T-helper 22 cell (primary cell): ENCODE measurements around the gene OTOG.

Source experiments
- DNase-seq: peaks from one replicate; pipeline ENCODE4 v3.0.0-alpha.2; 2020; ENCODE audit warnings: low read depth

The OTOG gene

GRCh38 chr11:17519061-17519885 lies 27.8 kb upstream of the OTOG start:
- DNase-seq: no peak

GRCh38 chr11:17521106-17521900 lies 25.8 kb upstream of the OTOG start:
- no peak for DNase-seq

- no peak for DNase-seq
These were observed 24.4 kb upstream of the OTOG start for GRCh38 chr11:17522655-17523054.

GRCh38 chr11:17524221-17524620 lies 22.8 kb upstream of the OTOG start:
- DNase-seq: no peak

GRCh38 chr11:17525570-17525969 lies 21.5 kb upstream of the OTOG start:
- no peak for DNase-seq

GRCh38 chr11:17526326-17526725 lies 20.7 kb upstream of the OTOG start:
- DNase-seq: no peak

- DNase-seq: no peak
These were observed 20.0 kb upstream of the OTOG start for GRCh38 chr11:17526931-17527627.

GRCh38 chr11:17527628-17527995 lies 19.4 kb upstream of the OTOG start:
- DNase-seq: no peak

- DNase-seq: no peak
These were observed 18.8 kb upstream of the OTOG start for GRCh38 chr11:17528181-17528691.

GRCh38 chr11:17528906-17529843 lies 17.9 kb upstream of the OTOG start:
- no peak for DNase-seq

- no peak for DNase-seq
These were observed 17.2 kb upstream of the OTOG start for GRCh38 chr11:17529844-17530185.

- DNase-seq: no peak
These were observed 15.9 kb upstream of the OTOG start for GRCh38 chr11:17531071-17531600.

GRCh38 chr11:17531636-17532113 lies 15.4 kb upstream of the OTOG start:
- DNase-seq: no peak

GRCh38 chr11:17532784-17533183 lies 14.3 kb upstream of the OTOG start:
- DNase-seq: no peak

GRCh38 chr11:17533341-17533740 lies 13.7 kb upstream of the OTOG start:
- DNase-seq: no peak

GRCh38 chr11:17533778-17534415 lies 13.2 kb upstream of the OTOG start:
- no peak for DNase-seq

GRCh38 chr11:17535488-17535887 lies 11.6 kb upstream of the OTOG start:
- no peak for DNase-seq

GRCh38 chr11:17537261-17537660 lies 9.8 kb upstream of the OTOG start:
- no peak for DNase-seq

GRCh38 chr11:17538054-17538453 lies 9.0 kb upstream of the OTOG start:
- DNase-seq: no peak

- no peak for DNase-seq
These were observed 8.3 kb upstream of the OTOG start for GRCh38 chr11:17538731-17539130.

- no peak for DNase-seq
These were observed 6.3 kb upstream of the OTOG start for GRCh38 chr11:17540807-17541206.
